NCI-H1417 treated with DMSO at 0.1 percent for 48 hours (cell line): ENCODE results near the gene JOSD2.
"Not testable (repeated sequence)": the region's sequence is repeated elsewhere in the genome, so short reads cannot be mapped to it uniquely, and the experiment has no call there.

Experiments
- DNase-seq: peaks from one replicate; lab custom pipeline; 2025; lab: John Stamatoyannopoulos, UW

JOSD2 gene

DNA sequence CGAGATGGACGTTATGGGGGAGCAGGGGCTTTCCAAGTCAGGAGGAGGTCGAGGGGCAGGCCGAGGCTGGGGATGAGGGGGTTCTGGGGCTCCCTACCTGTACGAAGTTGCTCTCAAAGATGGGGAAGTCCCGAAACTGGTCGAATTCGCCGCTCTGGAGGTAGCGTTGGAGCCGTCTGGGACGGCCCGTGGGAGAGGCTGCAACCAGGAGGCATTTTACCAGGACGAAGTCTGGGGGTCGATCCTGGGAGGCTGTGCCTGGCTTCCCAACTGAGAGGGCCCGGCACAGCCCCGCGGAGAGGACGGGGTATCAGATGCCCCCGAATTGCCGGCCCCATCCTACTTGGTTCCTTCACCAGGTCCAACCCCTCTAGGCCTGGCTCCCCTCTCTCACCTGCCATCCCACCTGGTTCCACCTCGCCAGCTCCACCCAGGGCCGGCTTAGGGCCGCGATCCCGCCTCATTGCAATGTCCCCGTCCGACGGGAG lies 35.2 kb downstream of the JOSD2 start:
- no peak for DNase-seq

DNA sequence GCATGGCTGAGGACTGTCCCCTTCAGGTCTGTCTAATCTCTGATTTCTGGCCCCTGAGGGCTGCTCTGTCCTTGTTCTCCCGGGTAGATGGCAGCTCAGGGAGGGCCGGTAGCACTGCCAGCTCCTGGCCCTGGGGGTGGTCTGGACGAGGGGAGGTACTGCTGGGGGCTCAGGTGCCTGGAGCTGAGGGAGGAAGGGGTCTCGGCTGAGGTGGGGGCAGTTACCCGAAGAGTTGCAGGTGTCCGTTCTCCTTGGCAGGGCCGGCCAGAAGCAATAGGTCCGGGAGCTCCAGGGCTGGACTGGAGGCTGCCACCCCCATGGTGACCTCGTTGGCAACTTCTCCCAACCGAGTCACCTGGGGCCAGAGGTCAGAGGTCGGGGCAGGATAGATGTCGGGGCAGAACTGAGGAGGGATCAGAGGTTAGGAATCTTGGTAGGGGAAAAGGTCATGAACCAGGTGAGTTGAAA lies 35.9 kb downstream of the JOSD2 start:
- no peak for DNase-seq

DNA sequence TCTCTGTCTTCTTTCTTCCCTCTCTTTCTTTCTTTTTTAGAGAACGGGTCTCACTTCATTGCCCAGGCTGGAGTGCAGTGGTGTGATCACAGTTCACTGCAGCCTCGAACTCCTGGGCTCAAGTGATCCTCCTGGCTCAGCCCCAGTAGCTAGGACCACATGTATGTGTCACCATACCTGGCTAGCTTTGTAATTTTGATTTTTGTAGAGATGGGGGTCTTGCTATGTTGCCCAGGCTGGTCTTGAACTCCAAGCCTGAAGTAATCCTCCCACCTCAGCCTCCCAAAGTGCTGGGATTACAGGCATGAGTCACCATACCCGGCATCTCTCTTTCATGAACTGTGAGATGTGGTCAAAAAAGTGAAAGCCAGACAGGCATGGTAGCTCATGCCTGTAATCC lies 37.7 kb downstream of the JOSD2 start:
- not testable (repeated sequence) for DNase-seq

DNA sequence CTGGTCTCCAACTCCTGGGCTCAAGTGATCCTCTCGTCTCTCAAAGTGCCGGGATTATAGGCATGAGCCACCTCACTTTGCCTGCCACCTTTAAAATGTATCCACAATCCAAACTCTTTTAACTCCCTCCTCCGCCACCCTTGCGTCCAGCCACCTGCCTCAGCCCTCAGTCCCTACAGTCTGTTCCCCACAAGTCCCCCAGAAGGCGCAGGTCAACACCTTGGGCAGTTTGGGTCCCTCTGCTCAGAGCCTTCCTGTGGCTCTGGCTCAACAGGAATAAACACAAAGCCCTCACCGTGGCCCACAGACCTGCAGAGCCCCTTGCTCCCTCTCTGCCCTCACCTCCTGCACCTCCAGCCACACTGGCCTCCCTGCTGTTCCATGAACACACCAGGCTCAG lies 42.2 kb downstream of the JOSD2 start:
- no peak for DNase-seq

DNA sequence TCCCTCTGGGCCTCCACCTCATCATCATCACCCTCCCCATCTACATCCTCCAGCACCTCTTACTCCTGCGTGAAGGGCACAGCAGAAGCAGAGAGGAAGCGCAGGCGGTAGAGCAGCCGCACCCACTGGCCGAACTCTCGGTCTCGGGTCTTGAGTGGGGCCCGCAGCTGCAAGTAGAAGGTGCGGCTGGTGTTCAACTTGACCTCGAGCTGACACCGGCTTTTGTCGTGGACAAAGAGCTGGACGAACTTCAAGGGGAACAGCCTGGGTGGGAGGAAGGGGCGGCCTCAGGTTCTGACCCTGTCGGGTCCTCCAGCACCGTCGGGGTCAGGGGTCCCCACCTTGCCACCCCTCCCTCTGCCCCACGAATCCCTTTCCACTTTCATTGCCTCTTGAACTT lies 43.4 kb downstream of the JOSD2 start:
- DNase-seq, result no peak

- DNase-seq, result no peak
Measured at GRCh38 chr19:50466706-50467039, 44.3 kb downstream of the JOSD2 start.

- no peak for DNase-seq
Measured at GRCh38 chr19:50465986-50466705, 44.8 kb downstream of the JOSD2 start.

DNA sequence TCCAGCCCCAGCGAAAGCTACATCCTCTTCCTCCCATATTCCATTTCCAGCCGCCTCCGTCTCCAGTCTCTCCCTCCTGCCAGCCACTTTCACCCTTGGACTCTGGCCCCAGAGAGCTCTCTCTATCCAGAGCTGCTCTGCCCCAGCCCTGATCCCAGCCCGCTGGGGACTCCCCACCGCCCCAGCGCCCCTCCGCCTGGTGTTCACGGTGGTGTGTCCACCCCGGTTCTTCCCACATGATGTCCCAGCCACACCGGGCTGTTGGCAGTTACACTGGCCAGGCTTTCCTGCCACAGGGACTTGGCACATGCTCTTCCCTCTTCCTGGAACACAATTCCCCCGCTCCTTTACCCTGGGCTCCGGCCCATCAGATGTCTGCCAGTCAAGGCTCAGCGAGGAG lies 46.0 kb downstream of the JOSD2 start:
- no peak for DNase-seq

DNA sequence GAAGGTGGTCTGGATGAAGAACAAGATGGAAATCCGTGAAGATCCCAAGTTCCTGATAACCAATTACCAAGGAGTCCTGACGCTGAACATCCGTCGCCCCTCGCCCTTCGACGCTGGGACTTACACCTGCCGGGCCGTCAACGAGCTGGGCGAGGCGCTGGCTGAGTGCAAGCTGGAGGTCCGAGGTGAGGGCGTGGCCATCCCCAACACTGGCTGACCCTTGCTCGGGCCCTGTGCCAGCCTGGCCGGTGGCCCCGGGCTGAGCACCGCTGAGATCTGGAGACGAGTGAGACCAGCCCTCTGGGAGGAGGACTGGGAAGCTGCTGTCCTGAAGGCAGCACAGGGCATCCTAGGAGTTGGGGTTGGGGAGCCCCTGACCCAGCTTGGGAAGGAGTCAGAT lies 46.6 kb downstream of the JOSD2 start:
- DNase-seq, result no peak

GRCh38 chr19:50462970-50463369 lies 48.0 kb downstream of the JOSD2 start:
- DNase-seq, result no peak

GRCh38 chr19:50461066-50461875 lies 49.7 kb downstream of the JOSD2 start:
- DNase-seq, result no peak

- no peak for DNase-seq
Measured at GRCh38 chr19:50460161-50460765, 50.7 kb downstream of the JOSD2 start.

DNA sequence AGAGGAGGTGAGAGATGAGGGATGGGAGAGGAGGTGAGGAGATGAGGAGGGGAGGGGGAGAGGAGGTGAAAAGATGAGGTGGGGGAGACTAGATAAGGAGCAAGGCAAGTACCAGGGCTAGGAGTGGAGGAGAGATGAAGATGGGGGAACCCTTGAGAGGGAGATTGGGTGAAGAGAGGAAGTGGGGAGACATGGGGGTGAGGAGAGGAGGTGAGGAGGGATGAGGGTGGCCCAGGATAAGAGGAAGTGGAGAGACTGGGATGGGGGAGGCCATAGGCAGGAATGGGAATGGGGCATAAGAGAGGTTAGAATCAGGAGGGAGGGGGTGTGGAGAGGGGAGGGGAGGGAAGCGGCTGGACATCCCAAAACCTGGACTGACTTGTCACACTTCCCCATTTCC lies 51.4 kb downstream of the JOSD2 start:
- DNase-seq, result no peak

- DNase-seq, result no peak
Measured at GRCh38 chr19:50459067-50459456, 51.9 kb downstream of the JOSD2 start.

- no peak for DNase-seq
Measured at GRCh38 chr19:50458396-50459066, 52.5 kb downstream of the JOSD2 start.

DNA sequence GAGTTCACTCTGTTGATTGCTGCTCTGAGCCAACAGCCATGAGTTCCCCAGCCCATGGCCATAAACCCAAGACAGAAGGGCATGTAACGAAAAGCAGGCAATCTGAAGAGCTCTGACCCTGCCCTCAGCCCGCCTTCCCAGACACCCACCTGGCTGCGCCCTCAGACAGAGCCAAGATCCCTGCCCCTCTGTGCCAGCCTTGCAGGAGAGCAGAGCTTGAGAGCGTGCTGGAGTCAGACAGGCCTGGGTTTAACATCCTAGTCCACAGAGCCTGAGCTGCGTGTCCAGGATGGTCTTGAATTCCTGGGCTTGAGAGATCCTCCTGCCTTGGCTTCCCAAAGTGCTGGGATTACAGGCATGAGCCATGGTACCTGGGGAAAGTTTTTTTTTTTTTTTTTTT lies 53.7 kb downstream of the JOSD2 start:
- no peak for DNase-seq
